C4-2B (cell line): ENCODE results near the gene AKAP5.

Experiments used
- ZFX ChIP-seq: fragments of 450-650 bp; IDR thresholded peaks from 2 replicates; pipeline ENCODE4 v1.6.1; 2017
- TF ChIP-seq, protein P1 (sequence below): fragments of 450-650 bp; conservative IDR thresholded peaks from 2 replicates; pipeline ENCODE4 v1.5.1; 2017; ENCODE audit warnings: mild to moderate bottlenecking

DNA sequence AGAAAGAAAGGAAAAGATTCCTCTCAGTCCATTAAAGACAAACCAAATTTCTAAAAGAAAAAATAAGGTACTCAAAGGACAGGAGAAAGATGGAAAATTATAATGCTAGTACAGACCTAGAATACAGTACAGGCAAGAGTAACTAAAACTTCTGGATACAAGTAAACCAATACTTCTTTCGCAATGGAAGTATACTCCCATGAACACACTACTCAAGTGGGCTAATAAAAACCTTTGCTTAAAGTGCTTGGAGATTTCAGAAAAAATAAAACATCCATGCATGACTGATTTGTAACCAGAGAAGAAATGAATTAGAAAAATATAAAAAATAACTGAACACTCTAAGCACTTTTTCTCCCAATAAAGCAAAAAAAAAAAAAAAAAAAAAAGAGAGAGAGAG, 34.8 kb downstream of the AKAP5 start:
- TF ChIP-seq, protein P1, sequence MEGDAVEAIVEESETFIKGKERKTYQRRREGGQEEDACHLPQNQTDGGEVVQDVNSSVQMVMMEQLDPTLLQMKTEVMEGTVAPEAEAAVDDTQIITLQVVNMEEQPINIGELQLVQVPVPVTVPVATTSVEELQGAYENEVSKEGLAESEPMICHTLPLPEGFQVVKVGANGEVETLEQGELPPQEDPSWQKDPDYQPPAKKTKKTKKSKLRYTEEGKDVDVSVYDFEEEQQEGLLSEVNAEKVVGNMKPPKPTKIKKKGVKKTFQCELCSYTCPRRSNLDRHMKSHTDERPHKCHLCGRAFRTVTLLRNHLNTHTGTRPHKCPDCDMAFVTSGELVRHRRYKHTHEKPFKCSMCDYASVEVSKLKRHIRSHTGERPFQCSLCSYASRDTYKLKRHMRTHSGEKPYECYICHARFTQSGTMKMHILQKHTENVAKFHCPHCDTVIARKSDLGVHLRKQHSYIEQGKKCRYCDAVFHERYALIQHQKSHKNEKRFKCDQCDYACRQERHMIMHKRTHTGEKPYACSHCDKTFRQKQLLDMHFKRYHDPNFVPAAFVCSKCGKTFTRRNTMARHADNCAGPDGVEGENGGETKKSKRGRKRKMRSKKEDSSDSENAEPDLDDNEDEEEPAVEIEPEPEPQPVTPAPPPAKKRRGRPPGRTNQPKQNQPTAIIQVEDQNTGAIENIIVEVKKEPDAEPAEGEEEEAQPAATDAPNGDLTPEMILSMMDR: no peak
- TF ChIP-seq ZFX: no peak
